WTC11 (cell line): ENCODE data around the gene RANBP3L. TPM values are rescaled to one million over a fixed set of nuclear protein-coding genes. Genes with fewer than 3 reads are reported as not detected.

Experiments used
- ARID4B ChIP-seq: sonication (generic); formaldehyde crosslinking; IDR thresholded peaks from 2 replicates; pipeline ENCODE4 v1.8.0; 2023; ENCODE audit warnings: missing genetic modification reagents, mild to moderate bottlenecking, borderline replicate concordance
- CREB1 ChIP-seq: sonication (generic); formaldehyde crosslinking; IDR thresholded peaks from 2 replicates; pipeline ENCODE4 v1.8.0; 2023; ENCODE audit warnings: mild to moderate bottlenecking, missing genetic modification reagents
- ERG ChIP-seq: fragments of 250-450 bp; sonication (Bioruptor Pico); IDR thresholded peaks from 2 replicates; pipeline ENCODE4 v1.8.0; 2021; ENCODE audit warnings: mild to moderate bottlenecking
- ESRRA ChIP-seq: sonication (generic); formaldehyde crosslinking; IDR thresholded peaks from 2 replicates; pipeline ENCODE4 v1.8.1; 2022; ENCODE audit warnings: mild to moderate bottlenecking, missing genetic modification reagents, borderline replicate concordance
- FOXJ3 ChIP-seq: sonication (generic); formaldehyde crosslinking; IDR thresholded peaks from 2 replicates; pipeline ENCODE4 v1.9.0; 2021; ENCODE audit warnings: missing genetic modification reagents, mild to moderate bottlenecking, borderline replicate concordance
- FOXP4 ChIP-seq: sonication (generic); formaldehyde crosslinking; IDR thresholded peaks from 2 replicates; pipeline ENCODE4 v1.8.0; 2022; ENCODE audit warnings: mild to moderate bottlenecking, missing genetic modification reagents
- GRHL2 ChIP-seq: fragments of 250-450 bp; sonication (Bioruptor Pico); IDR thresholded peaks from 2 replicates; pipeline ENCODE4 v1.8.0; 2022; ENCODE audit warnings: mild to moderate bottlenecking, moderate library complexity; ENCODE audit not compliant: insufficient replicate concordance, severe bottlenecking
- JAZF1 ChIP-seq: fragments of 250-450 bp; sonication (Bioruptor Pico); IDR thresholded peaks from 2 replicates; pipeline ENCODE4 v1.9.0; 2021; ENCODE audit warnings: moderate library complexity, mild to moderate bottlenecking, inconsistent platforms
- JUN ChIP-seq: sonication (generic); formaldehyde crosslinking; IDR thresholded peaks from 2 replicates; pipeline ENCODE4 v1.8.0; 2023; ENCODE audit warnings: mild to moderate bottlenecking, missing genetic modification reagents
- NFYB ChIP-seq: sonication (generic); formaldehyde crosslinking; conservative IDR thresholded peaks from 2 replicates; pipeline ENCODE4 v1.8.0; 2022; ENCODE audit warnings: low read depth, missing genetic modification reagents
- NR2C2 ChIP-seq: sonication (generic); formaldehyde crosslinking; IDR thresholded peaks from 2 replicates; pipeline ENCODE4 v1.8.0; 2022; ENCODE audit warnings: mild to moderate bottlenecking, missing genetic modification reagents
- OVOL2 ChIP-seq: fragments of 250-450 bp; sonication (Bioruptor Pico); IDR thresholded peaks from 2 replicates; pipeline ENCODE4 v1.9.0; 2021; ENCODE audit warnings: mild to moderate bottlenecking, borderline replicate concordance
- RELA ChIP-seq: sonication (generic); formaldehyde crosslinking; IDR thresholded peaks from 2 replicates; pipeline ENCODE4 v1.8.1; 2022; ENCODE audit warnings: missing genetic modification reagents, mild to moderate bottlenecking, borderline replicate concordance
- TCF7 ChIP-seq: sonication (generic); formaldehyde crosslinking; IDR thresholded peaks from 2 replicates; pipeline ENCODE4 v1.8.0; 2022; ENCODE audit warnings: mild to moderate bottlenecking, low read depth, missing genetic modification reagents, moderate library complexity
- TEAD4 ChIP-seq: sonication (generic); formaldehyde crosslinking; IDR thresholded peaks from 2 replicates; pipeline ENCODE4 v1.8.0; 2022; ENCODE audit warnings: mild to moderate bottlenecking, missing genetic modification reagents
- ZNF138 ChIP-seq: sonication (generic); formaldehyde crosslinking; conservative IDR thresholded peaks from 2 replicates; pipeline ENCODE4 v1.8.1; 2022; ENCODE audit warnings: mild to moderate bottlenecking, moderate library complexity, missing genetic modification reagents
- ZNF219 ChIP-seq: sonication (generic); formaldehyde crosslinking; IDR thresholded peaks from 2 replicates; pipeline ENCODE4 v1.8.0; 2023; ENCODE audit warnings: missing genetic modification reagents, mild to moderate bottlenecking, borderline replicate concordance
- ZNF416 ChIP-seq: fragments of 250-450 bp; sonication (Bioruptor Pico); IDR thresholded peaks from 2 replicates; pipeline ENCODE4 v1.9.0; 2021; ENCODE audit warnings: mild to moderate bottlenecking, inconsistent platforms
- ZNF423 ChIP-seq: fragments of 250-450 bp; sonication (Bioruptor Pico); IDR thresholded peaks from 2 replicates; pipeline ENCODE4 v2.1.2; 2022; ENCODE audit warnings: mild to moderate bottlenecking, moderate library complexity
- total RNA-seq: library from RNA; stranded (reverse); gene quantifications from 3 replicates; pipeline ENCODE4 v1.2.3, GENCODE V29; 2021
- TF ChIP-seq, protein P1 (sequence below): sonication (generic); formaldehyde crosslinking; IDR thresholded peaks from 2 replicates; pipeline ENCODE4 v1.8.1; 2023; ENCODE audit warnings: mild to moderate bottlenecking, missing genetic modification reagents
- TF ChIP-seq, protein P2 (sequence below): sonication (generic); formaldehyde crosslinking; IDR thresholded peaks from 2 replicates; pipeline ENCODE4 v1.8.0; 2022; ENCODE audit warnings: mild to moderate bottlenecking, missing genetic modification reagents
- TF ChIP-seq, protein P3 (sequence below): fragments of 250-450 bp; sonication (Bioruptor Pico); IDR thresholded peaks from 2 replicates; pipeline ENCODE4 v1.9.0; 2021; ENCODE audit warnings: mild to moderate bottlenecking, borderline replicate concordance

RANBP3L gene
- total RNA-seq, 1 experiment from 2014 or later, result not detected

DNA sequence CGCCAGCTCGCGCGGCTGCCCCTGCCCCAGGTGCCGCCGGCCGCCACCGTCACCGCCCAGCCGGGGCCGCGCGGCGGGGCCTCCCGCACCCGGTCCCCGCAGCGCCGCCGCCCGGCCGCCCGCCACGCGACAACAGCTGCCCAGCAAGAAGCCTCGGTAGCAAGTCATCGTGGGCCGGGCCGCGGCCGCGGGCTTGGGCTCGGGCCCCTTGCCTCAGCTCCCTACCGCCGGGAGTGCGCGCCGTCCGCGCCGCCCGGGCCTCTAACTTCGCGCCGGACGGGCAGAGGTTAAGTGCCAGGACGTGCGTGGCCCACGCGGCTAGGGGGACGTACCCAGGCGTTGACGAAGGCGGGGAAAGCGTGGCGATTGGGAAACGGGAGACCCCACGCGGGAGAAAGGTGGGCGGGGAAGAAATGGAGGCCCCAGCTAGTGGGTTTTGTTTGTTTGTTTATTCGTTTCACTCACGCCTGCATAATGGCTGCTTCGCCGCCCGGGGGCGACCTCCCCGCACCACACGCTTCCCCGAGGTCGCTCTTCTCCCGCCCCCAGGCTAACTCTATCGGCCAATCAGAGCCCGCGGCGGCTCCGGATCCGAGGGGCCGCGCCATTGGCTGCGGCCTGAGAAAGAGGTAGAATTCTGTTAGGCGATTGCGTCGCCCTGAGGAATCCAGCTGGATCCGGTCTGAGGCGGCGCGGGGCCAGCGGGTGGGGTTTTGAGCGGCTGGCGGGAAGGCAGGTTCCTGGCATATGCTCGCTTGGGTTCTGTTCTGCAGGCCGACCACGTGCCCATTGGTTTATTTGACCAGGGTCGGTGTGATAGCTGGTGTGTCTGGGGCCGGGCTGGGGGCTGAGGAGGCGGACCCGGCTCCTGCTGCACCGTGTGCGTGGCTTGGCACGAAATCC, 59.8 kb downstream of the RANBP3L start, which contains the start of gene NADK2 (continued):
- TF ChIP-seq ERG, result 0 out of 2 replicates have a peak, but pooled peaks have one; percentile 55
- TF ChIP-seq, protein P1, sequence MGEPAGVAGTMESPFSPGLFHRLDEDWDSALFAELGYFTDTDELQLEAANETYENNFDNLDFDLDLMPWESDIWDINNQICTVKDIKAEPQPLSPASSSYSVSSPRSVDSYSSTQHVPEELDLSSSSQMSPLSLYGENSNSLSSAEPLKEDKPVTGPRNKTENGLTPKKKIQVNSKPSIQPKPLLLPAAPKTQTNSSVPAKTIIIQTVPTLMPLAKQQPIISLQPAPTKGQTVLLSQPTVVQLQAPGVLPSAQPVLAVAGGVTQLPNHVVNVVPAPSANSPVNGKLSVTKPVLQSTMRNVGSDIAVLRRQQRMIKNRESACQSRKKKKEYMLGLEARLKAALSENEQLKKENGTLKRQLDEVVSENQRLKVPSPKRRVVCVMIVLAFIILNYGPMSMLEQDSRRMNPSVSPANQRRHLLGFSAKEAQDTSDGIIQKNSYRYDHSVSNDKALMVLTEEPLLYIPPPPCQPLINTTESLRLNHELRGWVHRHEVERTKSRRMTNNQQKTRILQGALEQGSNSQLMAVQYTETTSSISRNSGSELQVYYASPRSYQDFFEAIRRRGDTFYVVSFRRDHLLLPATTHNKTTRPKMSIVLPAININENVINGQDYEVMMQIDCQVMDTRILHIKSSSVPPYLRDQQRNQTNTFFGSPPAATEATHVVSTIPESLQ, result 0 out of 2 replicates have a peak, but pooled peaks have one; percentile 72
- no peak for TF ChIP-seq ZNF219 (CRISPR knock-in tag)
- peak; percentile 67 for TF ChIP-seq NR2C2
- TF ChIP-seq ZNF138 (CRISPR knock-in tag), result 0 out of 2 replicates have a peak, but pooled peaks have one; percentile 31
- TF ChIP-seq JAZF1 (CRISPR knock-in tag), result no peak
- TF ChIP-seq TEAD4 (CRISPR knock-in tag), result peak; percentile 71; the same call in 1 of the 2 replicates
- no peak for TF ChIP-seq ZNF416
- peak; percentile 79; the same call in 1 of the 2 replicates for TF ChIP-seq ESRRA (CRISPR knock-in tag)
- peak; percentile 83; the same call in 1 of the 2 replicates for TF ChIP-seq TCF7 (CRISPR knock-in tag)
- TF ChIP-seq, protein P2, sequence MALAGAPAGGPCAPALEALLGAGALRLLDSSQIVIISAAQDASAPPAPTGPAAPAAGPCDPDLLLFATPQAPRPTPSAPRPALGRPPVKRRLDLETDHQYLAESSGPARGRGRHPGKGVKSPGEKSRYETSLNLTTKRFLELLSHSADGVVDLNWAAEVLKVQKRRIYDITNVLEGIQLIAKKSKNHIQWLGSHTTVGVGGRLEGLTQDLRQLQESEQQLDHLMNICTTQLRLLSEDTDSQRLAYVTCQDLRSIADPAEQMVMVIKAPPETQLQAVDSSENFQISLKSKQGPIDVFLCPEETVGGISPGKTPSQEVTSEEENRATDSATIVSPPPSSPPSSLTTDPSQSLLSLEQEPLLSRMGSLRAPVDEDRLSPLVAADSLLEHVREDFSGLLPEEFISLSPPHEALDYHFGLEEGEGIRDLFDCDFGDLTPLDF (CRISPR knock-in tag), result no peak; the same call in 1 of the 2 replicates
- TF ChIP-seq, protein P3, sequence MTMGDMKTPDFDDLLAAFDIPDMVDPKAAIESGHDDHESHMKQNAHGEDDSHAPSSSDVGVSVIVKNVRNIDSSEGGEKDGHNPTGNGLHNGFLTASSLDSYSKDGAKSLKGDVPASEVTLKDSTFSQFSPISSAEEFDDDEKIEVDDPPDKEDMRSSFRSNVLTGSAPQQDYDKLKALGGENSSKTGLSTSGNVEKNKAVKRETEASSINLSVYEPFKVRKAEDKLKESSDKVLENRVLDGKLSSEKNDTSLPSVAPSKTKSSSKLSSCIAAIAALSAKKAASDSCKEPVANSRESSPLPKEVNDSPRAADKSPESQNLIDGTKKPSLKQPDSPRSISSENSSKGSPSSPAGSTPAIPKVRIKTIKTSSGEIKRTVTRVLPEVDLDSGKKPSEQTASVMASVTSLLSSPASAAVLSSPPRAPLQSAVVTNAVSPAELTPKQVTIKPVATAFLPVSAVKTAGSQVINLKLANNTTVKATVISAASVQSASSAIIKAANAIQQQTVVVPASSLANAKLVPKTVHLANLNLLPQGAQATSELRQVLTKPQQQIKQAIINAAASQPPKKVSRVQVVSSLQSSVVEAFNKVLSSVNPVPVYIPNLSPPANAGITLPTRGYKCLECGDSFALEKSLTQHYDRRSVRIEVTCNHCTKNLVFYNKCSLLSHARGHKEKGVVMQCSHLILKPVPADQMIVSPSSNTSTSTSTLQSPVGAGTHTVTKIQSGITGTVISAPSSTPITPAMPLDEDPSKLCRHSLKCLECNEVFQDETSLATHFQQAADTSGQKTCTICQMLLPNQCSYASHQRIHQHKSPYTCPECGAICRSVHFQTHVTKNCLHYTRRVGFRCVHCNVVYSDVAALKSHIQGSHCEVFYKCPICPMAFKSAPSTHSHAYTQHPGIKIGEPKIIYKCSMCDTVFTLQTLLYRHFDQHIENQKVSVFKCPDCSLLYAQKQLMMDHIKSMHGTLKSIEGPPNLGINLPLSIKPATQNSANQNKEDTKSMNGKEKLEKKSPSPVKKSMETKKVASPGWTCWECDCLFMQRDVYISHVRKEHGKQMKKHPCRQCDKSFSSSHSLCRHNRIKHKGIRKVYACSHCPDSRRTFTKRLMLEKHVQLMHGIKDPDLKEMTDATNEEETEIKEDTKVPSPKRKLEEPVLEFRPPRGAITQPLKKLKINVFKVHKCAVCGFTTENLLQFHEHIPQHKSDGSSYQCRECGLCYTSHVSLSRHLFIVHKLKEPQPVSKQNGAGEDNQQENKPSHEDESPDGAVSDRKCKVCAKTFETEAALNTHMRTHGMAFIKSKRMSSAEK (CRISPR knock-in tag), result peak; percentile 86; the same call in 1 of the 2 replicates
- TF ChIP-seq GRHL2 (CRISPR knock-in tag), result no peak
- TF ChIP-seq FOXJ3 (CRISPR knock-in tag), result 0 out of 2 replicates have a peak, but pooled peaks have one; percentile 59
- TF ChIP-seq FOXP4, result peak; percentile 77; the same call in 1 of the 2 replicates
- peak; percentile 89; the same call in 1 of the 2 replicates for TF ChIP-seq RELA
- TF ChIP-seq NFYB (CRISPR knock-in tag), result peak; percentile 77
- peak; percentile 87 for TF ChIP-seq ARID4B (CRISPR knock-in tag)
- TF ChIP-seq ZNF423 (CRISPR knock-in tag), result no peak
- no peak for TF ChIP-seq OVOL2 (CRISPR knock-in tag)
- TF ChIP-seq JUN, result peak; percentile 91
- 0 out of 2 replicates have a peak, but pooled peaks have one; percentile 42 for TF ChIP-seq CREB1 (CRISPR knock-in tag)
